Endothelial cell of umbilical vein (primary cell): ENCODE results near the gene RNF121. TPM values are rescaled to one million over a fixed set of nuclear protein-coding genes. Genes with fewer than 3 reads are reported as not detected.

Experiments used
- BruUV-seq: library from RNA; stranded (reverse); fragments of 400-500 nt; replicated peaks from 2 replicates; lab custom pipeline; 2021; lab: Mats Ljungman, UMichigan
- CTCF ChIA-PET: fragments of 300-600, 350-600 bp; sonication (Branson Sonifier 250); formaldehyde crosslinking; loops from one replicate; lab custom pipeline; 2021; ENCODE audit warnings: antibody characterized with exemption, inconsistent platforms; lab: Charles Lee
- POLR2A ChIA-PET: fragments of 300-600, 350-600 bp; sonication (Branson Sonifier 250); formaldehyde crosslinking; loops from one replicate; lab custom pipeline; 2021; ENCODE audit warnings: antibody characterized with exemption, inconsistent platforms; lab: Charles Lee
- DNase-seq: peaks from one replicate; pipeline ENCODE4 v3.0.0-alpha.2; 2011; ENCODE audit warnings: low read depth, low spot score
- FAIRE-seq: peaks from 2 replicates; lab custom pipeline; 2011; peaks lifted over from hg19 to GRCh38; lab: Jason Lieb, UNC
- H2AFZ ChIP-seq: 2 replicates; pipeline ENCODE4 v1.6.0; 2012; ENCODE audit warnings: low read depth, low read length, control low read depth, inconsistent platforms
- H3K27ac ChIP-seq: 2 replicates; pipeline ENCODE4 v1.5.1; 2011; ENCODE audit warnings: low read depth, mild to moderate bottlenecking, control low read depth, low read length, moderate library complexity; ENCODE audit not compliant: insufficient read depth
- H3K27me3 ChIP-seq, 2 experiments: 2 replicates each; pipeline versions ENCODE4 v1.6.0 to v1.6.1; 2011; ENCODE audit warnings: low read length in 2 of 2, mixed read lengths in 1 of 2; ENCODE audit not compliant: control insufficient read depth in 2 of 2, insufficient read depth in 2 of 2
- H3K36me3 ChIP-seq, 2 experiments: 2 replicates in 1 of 2; 3 replicates in 1 of 2; pipeline ENCODE4 v1.5.1; 2011; ENCODE audit warnings: low read length in 2 of 2, mild to moderate bottlenecking in 1 of 2, moderate library complexity in 1 of 2; ENCODE audit not compliant: control insufficient read depth in 2 of 2, insufficient read depth in 2 of 2; ENCODE audit errors: extremely low read depth in 1 of 2
- H3K4me1 ChIP-seq: 3 replicates; pipeline ENCODE4 v1.5.1; 2011; ENCODE audit warnings: mild to moderate bottlenecking, low read length; ENCODE audit not compliant: control insufficient read depth, insufficient read depth; ENCODE audit errors: extremely low read depth
- H3K4me2 ChIP-seq: 2 replicates; pipeline ENCODE4 v1.6.1; 2011; ENCODE audit warnings: low read length, control low read depth, mixed read lengths; ENCODE audit not compliant: insufficient read depth
- H3K4me3 ChIP-seq, 3 experiments: fragments of 200-600 bp in 1 of 3; sonication (generic), shearing (Covaris generic) in 1 of 3; replicated peaks in 1 of 3; 2 replicates each; pipeline ENCODE4 v1.5.1; 2011 to 2016; ENCODE audit warnings: control low read depth in 3 of 3, low read length in 3 of 3, mild to moderate bottlenecking in 2 of 3, inconsistent platforms in 1 of 3, low read depth in 1 of 3, moderate library complexity in 1 of 3; ENCODE audit not compliant: insufficient read depth in 1 of 3
- H3K79me2 ChIP-seq: 2 replicates; pipeline ENCODE4 v1.6.0; 2012; ENCODE audit warnings: low read length, inconsistent platforms; ENCODE audit not compliant: control insufficient read depth, insufficient read depth
- H3K9ac ChIP-seq: replicated peaks from 2 replicates; pipeline ENCODE3; 2011; ENCODE audit warnings: low read length, control low read depth; ENCODE audit not compliant: insufficient read depth; ENCODE audit errors: extremely low read depth
- H3K9me1 ChIP-seq: replicated peaks from 3 replicates; pipeline ENCODE4 v1.6.0; 2011; ENCODE audit warnings: mild to moderate bottlenecking, low read length; ENCODE audit not compliant: control insufficient read depth, insufficient read depth; ENCODE audit errors: extremely low read depth
- H3K9me3 ChIP-seq: replicated peaks from 2 replicates; pipeline ENCODE4 v1.5.1; 2012; ENCODE audit warnings: low read length, inconsistent platforms; ENCODE audit not compliant: control insufficient read depth, insufficient read depth
- H4K20me1 ChIP-seq: replicated peaks from 2 replicates; pipeline ENCODE3; 2011; ENCODE audit warnings: mild to moderate bottlenecking, low read length; ENCODE audit not compliant: control insufficient read depth, insufficient read depth; ENCODE audit errors: extremely low read depth
- CTCF ChIP-seq, 2 donors: IDR thresholded peaks; 1 replicate in 1 of 2; 2 replicates in 1 of 2; pipeline ENCODE4 v1.5.1; 2011; ENCODE audit warnings: low read length in 2 of 2, mild to moderate bottlenecking in 2 of 2, moderate library complexity in 2 of 2, control low read depth in 1 of 2, inconsistent platforms in 1 of 2, low read depth in 1 of 2; ENCODE audit not compliant: insufficient read depth in 1 of 2; ENCODE audit errors: extremely low read depth in 1 of 2
- EZH2 ChIP-seq: IDR thresholded peaks from 2 replicates; pipeline ENCODE4 v1.6.1; 2012; ENCODE audit warnings: borderline replicate concordance, low read depth, mild to moderate bottlenecking, moderate library complexity, low read length, inconsistent platforms; ENCODE audit not compliant: severe bottlenecking
- FOS ChIP-seq: IDR thresholded peaks from 2 replicates; pipeline ENCODE4 v1.6.1; 2011; ENCODE audit warnings: mild to moderate bottlenecking, low read length, moderate library complexity, borderline replicate concordance; ENCODE audit not compliant: insufficient read depth
- GATA2 ChIP-seq: IDR thresholded peaks from 2 replicates; pipeline ENCODE4 v1.7.0; 2011; ENCODE audit warnings: low read depth, mild to moderate bottlenecking, moderate library complexity, mixed read lengths, low read length; ENCODE audit not compliant: insufficient read length, insufficient read depth
- JUN ChIP-seq: IDR thresholded peaks from 2 replicates; pipeline ENCODE4 v1.6.1; 2011; ENCODE audit warnings: borderline replicate concordance, low read depth; ENCODE audit not compliant: insufficient read length, insufficient read depth
- MAX ChIP-seq: IDR thresholded peaks from 2 replicates; pipeline ENCODE4 v1.6.1; 2011; ENCODE audit not compliant: insufficient read depth, insufficient read length
- MYC ChIP-seq: IDR thresholded peaks from one replicate; pipeline ENCODE4 v1.6.1; 2011; ENCODE audit warnings: mild to moderate bottlenecking, low read depth, low read length
- POLR2A ChIP-seq: IDR thresholded peaks from 2 replicates; pipeline ENCODE4 v1.6.1; 2012; ENCODE audit warnings: low read depth, mild to moderate bottlenecking, control low read depth, low read length
- POLR2AphosphoS5 ChIP-seq: IDR thresholded peaks from 2 replicates; pipeline ENCODE4 v1.6.1; 2012; ENCODE audit warnings: low read depth, mild to moderate bottlenecking, control low read depth, low read length, moderate library complexity; ENCODE audit not compliant: insufficient read depth
- dilution Hi-C: fragments of 300-500 bp; cut with MboI; formaldehyde crosslinking; loops from one replicate; pipeline ENCODE4 v1.15.0; 2019; ENCODE audit warnings: low sequenced_read_pairs; ENCODE audit not compliant: extremely low pct_ligation_motif_present
- intact Hi-C: fragments of 100-400 bp; cut with micrococcal nuclease; formaldehyde crosslinking; loops from one replicate; pipeline ENCODE4 v1.10.0; 2022
- polyA plus RNA-seq, 4 experiments: library from polyadenylated mRNA; depleted of rRNA in 3 of 4; stranded (reverse) in 3 of 4; unstranded in 1 of 4; fragments of >200 nt; gene quantifications; 2 replicates each; pipeline versions ENCODE4 v1.2.1 to v1.2.3, GENCODE V29; 2011 to 2012; ENCODE audit warnings: missing spikeins in 1 of 4
- total RNA-seq: library from RNA; stranded (reverse); gene quantifications from 2 replicates; pipeline ENCODE4 v1.2.3, GENCODE V29; 2021

Gene RNF121
- total and polyA plus RNA-seq, 2 donors (not counting 3 experiments of a cell fraction or from before 2014, with no cell fraction given): 61.4 to 99.9 TPM

- CTCF ChIA-PET: interaction anchor here (1.1 to 5.2 kb wide), 3 partner anchors 10 to 53 kb away, joined by 3 to 89 read pairs (median 48); no protein-coding TSS in a partner anchor
- Histone ChIP-seq H3K9me1 (no peaks in the 10 kb centered on the region), H2AFZ (no peak overlapping the region), H3K4me3 (no peak overlapping the region), H3K79me2 (peaks cover 66% of the 10 kb centered on the region), H3K4me2 (no peak overlapping the region), H3K27me3 (no peaks in the 10 kb centered on the region), H3K4me1 (peaks cover 36% of the 10 kb centered on the region), H4K20me1 (peaks cover 4% of the 10 kb centered on the region), H3K36me3 (peaks cover 4 to 5% of the 10 kb centered on the region in 2 experiments), H3K9ac (no peak overlapping the region), H3K9me3 (no peaks in the 10 kb centered on the region), H3K27ac (no peak overlapping the region)
- intact Hi-C loops: no loop called here
- DNase-seq (no peak), FAIRE-seq (no peak)
- TF ChIP-seq EZH2 (no peak), POLR2A (no peak), JUN (no peak), FOS (no peak), POLR2AphosphoS5 (no peak), MYC (no peak), CTCF (IDR thresholded peaks at IDR 0.05; ENCODE audit: extremely low read depth in 1 of 2, insufficient read depth in 1 of 2, low read depth in 1 of 2, low read length in 2 of 2) (no peak), GATA2 (no peak), MAX (no peak)
- POLR2A ChIA-PET: interaction anchor here (1.3 to 2.6 kb wide), 2 partner anchors 11 to 32 kb away, joined by 3 to 7 read pairs; no protein-coding TSS in a partner anchor
- BruUV-seq: no TSS peak
- dilution Hi-C loops: no loop called here
Measured at GRCh38 chr11:72037554-72038311, 108.9 kb downstream of the RNF121 start.
